T-cell (primary cell): ENCODE measurements around the gene REV1. TPM values are rescaled to one million over a fixed set of nuclear protein-coding genes. Genes with fewer than 3 reads are reported as not detected.
"Not testable (repeated sequence)": the region's sequence is repeated elsewhere in the genome, so short reads cannot be mapped to it uniquely, and the experiment has no call there.

Experiments
- ATAC-seq, 4 experiments: fragments of 200-7000 bp in 3 of 4; fragments of 150-1000 bp in 1 of 4; cut with Tn5 transposase; replicated peaks in 1 of 4; 1 replicate in 3 of 4; 2 replicates in 1 of 4; pipeline ENCODE4 v1.10.0; 2021; ENCODE audit warnings: moderate library complexity in 3 of 4, mild to moderate bottlenecking in 2 of 4, moderate number of reproducible peaks in 1 of 4
- CTCF ChIA-PET, 2 donors: fragments of 300-600 bp; sonication (Branson Sonifier 250); formaldehyde crosslinking; loops; one replicate each; lab custom pipeline; 2022; ENCODE audit warnings: antibody characterized with exemption in 2 of 2; lab: Charles Lee
- POLR2A ChIA-PET, 2 donors: fragments of 300-600 bp; sonication (Branson Sonifier 250); formaldehyde crosslinking; loops; one replicate each; lab custom pipeline; 2022; ENCODE audit warnings: antibody characterized with exemption in 2 of 2; lab: Charles Lee
- DNase-seq, 35 experiments: peaks; one replicate each; pipeline versions ENCODE4 v3.0.0 to v3.0.0-alpha.2; 2013 to 2023
- H3K27ac ChIP-seq: one replicate; pipeline ENCODE4 v1.5.1; 2013; ENCODE audit warnings: low read length
- H3K27me3 ChIP-seq, 2 experiments: replicated peaks in 1 of 2; 1 replicate in 1 of 2; 2 replicates in 1 of 2; pipeline versions ENCODE4 v1.6.1 to v1.7.0; 2013; ENCODE audit warnings: low read length in 1 of 2, mixed read lengths in 1 of 2; ENCODE audit not compliant: control insufficient read depth in 2 of 2, insufficient read depth in 2 of 2; ENCODE audit errors: extremely low read depth in 1 of 2
- H3K36me3 ChIP-seq, 2 donors: 1 replicate in 1 of 2; 2 replicates in 1 of 2; pipeline versions ENCODE4 v1.6.1 to v1.7.0; 2013; ENCODE audit warnings: low read length in 1 of 2; ENCODE audit not compliant: control insufficient read depth in 2 of 2, insufficient read depth in 1 of 2; ENCODE audit errors: extremely low read depth in 1 of 2
- H3K4me1 ChIP-seq, 2 experiments: 1 replicate in 1 of 2; 2 replicates in 1 of 2; pipeline versions ENCODE4 v1.6.1 to v1.7.0; 2013; ENCODE audit warnings: low read length in 2 of 2, mixed read lengths in 1 of 2; ENCODE audit not compliant: insufficient read depth in 2 of 2, control insufficient read depth in 1 of 2; ENCODE audit errors: extremely low read depth in 1 of 2
- H3K4me3 ChIP-seq, 2 donors: 1 replicate in 1 of 2; 2 replicates in 1 of 2; pipeline versions ENCODE4 v1.5.1 to v1.7.0; 2013; ENCODE audit warnings: mild to moderate bottlenecking in 2 of 2, low read length in 1 of 2, moderate library complexity in 1 of 2; ENCODE audit not compliant: control insufficient read depth in 1 of 2; ENCODE audit errors: extremely low read depth in 1 of 2
- H3K9me3 ChIP-seq: 2 replicates; pipeline ENCODE4 v1.7.0; 2013
- H3K27ac Mint-ChIP-seq, 2 donors: one replicate each; pipeline ENCODE4 v1.8.0; 2020 to 2021; ENCODE audit warnings: mild to moderate bottlenecking in 2 of 2, mixed read lengths in 2 of 2
- H3K27me3 Mint-ChIP-seq, 2 donors: one replicate each; pipeline ENCODE4 v1.8.0; 2021 to 2022; ENCODE audit warnings: mixed read lengths in 2 of 2
- H3K36me3 Mint-ChIP-seq: one replicate; pipeline ENCODE4 v1.8.0; 2021; ENCODE audit warnings: mixed read lengths
- H3K4me1 Mint-ChIP-seq, 3 donors: one replicate each; pipeline ENCODE4 v1.8.0; 2020 to 2022; ENCODE audit warnings: mixed read lengths in 3 of 3, mild to moderate bottlenecking in 1 of 3
- H3K4me3 Mint-ChIP-seq, 3 donors: one replicate each; pipeline ENCODE4 v1.8.0; 2020 to 2022; ENCODE audit warnings: mild to moderate bottlenecking in 3 of 3, mixed read lengths in 3 of 3, moderate library complexity in 3 of 3
- H3K9me3 Mint-ChIP-seq, 3 donors: one replicate each; pipeline ENCODE4 v1.8.0; 2020 to 2022; ENCODE audit warnings: mixed read lengths in 3 of 3
- WGBS: methylation state at CpG from one replicate; pipeline ENCODE4 v1.1.5; 2013; ENCODE audit warnings: missing lambda C conversion rate; ENCODE audit not compliant: insufficient coverage; 5-methylcytosine and 5-hydroxymethylcytosine counted together
- total RNA-seq, 35 experiments: library from RNA in 6 of 35; stranded (reverse) in 6 of 35; fragments of 120-200 nt in 1 of 35; gene quantifications; one replicate each; pipeline versions ENCODE4 v1.2.1 to v1.2.4 and lab custom pipeline; 2013 to 2026

REV1 gene
- total RNA-seq, 5 donors from 2014 or later (not counting 1 experiment from before 2014, with no cell fraction given) = 48.0 to 59.9 (median 50.3) TPM

- H3K36me3 Mint-ChIP-seq = peaks cover 80% of the 10 kb centered on the region
- no CpG with 5 or more reads among the region's 1 CpG for WGBS
- POLR2A ChIA-PET = no interaction called here
- H3K4me3 Mint-ChIP-seq = no peak overlapping the region
- CTCF ChIA-PET = no interaction called here
- Histone ChIP-seq H3K36me3 (peaks cover 4 to 79% of the 10 kb centered on the region in 2 donors), H3K4me3 (no peak overlapping the region), H3K27me3 (no peaks in the 10 kb centered on the region), H3K27ac (no peak overlapping the region), H3K9me3 (peaks cover 4% of the 10 kb centered on the region), H3K4me1 (no peaks in the 10 kb centered on the region)
- DNase-seq = no peak
- no peaks in the 10 kb centered on the region for H3K27me3 Mint-ChIP-seq
- no peak for ATAC-seq
- peaks cover 0 to 13% (median 9%) of the 10 kb centered on the region in 3 donors for H3K9me3 Mint-ChIP-seq
- peaks cover 0 to 2% (median 2%) of the 10 kb centered on the region in 3 donors for H3K4me1 Mint-ChIP-seq
- H3K27ac Mint-ChIP-seq = peak overlapping the region in 1 of 2 donors; percentile 58
Measured at GRCh38 chr2:99377879-99378278, 111.9 kb downstream of the REV1 start.

DNA sequence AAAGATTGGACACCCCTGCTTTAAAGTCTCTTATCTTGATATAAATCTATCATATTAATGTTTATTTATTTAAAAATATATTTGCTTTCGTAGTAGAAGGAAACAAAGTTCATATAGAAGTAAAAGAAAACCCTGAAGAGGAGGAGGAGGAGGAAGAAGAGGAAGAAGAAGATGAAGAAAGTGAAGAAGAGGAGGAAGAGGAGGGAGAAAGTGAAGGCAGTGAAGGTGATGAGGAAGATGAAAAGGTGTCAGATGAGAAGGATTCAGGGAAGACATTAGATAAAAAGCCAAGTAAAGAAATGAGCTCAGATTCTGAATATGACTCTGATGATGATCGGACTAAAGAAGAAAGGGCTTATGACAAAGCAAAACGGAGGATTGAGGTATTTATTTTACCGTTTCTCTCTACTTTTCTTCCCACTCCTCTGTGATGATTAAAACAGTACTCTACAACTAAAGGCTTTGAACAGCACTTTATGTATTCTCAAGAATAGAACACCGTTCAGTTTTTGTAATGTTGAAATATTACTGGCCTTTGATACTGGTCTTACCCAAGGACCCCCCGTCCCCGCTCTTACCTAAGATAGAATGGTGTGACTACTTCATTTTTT lies 113.5 kb downstream of the REV1 start:
- H3K27me3 ChIP-seq = no peaks in the 10 kb centered on the region
- ChIA-PET POLR2A (no interaction called here), CTCF (interaction anchor here in 1 of 2 donors (0.6 kb wide), 1 partner anchor 11 kb away, joined by 3 read pairs; no protein-coding TSS in a partner anchor)
- Mint-ChIP-seq H3K9me3 (peaks cover 0 to 17% (median 9%) of the 10 kb centered on the region in 3 donors), H3K27ac (no peak overlapping the region), H3K4me1 (peaks cover 0 to 2% (median 2%) of the 10 kb centered on the region in 3 donors), H3K27me3 (no peaks in the 10 kb centered on the region), H3K36me3 (peaks cover 82% of the 10 kb centered on the region), H3K4me3 (no peak overlapping the region)
- H3K9me3 ChIP-seq = peaks cover 4% of the 10 kb centered on the region
- DNase-seq (no peak), ATAC-seq (no peak)
- H3K4me3 ChIP-seq = no peak overlapping the region
- H3K36me3 ChIP-seq = peaks cover 4 to 74% of the 10 kb centered on the region in 2 donors
- no peaks in the 10 kb centered on the region for H3K4me1 ChIP-seq
- H3K27ac ChIP-seq = no peak overlapping the region
- no CpG with 5 or more reads among the region's 7 CpGs for WGBS

DNA sequence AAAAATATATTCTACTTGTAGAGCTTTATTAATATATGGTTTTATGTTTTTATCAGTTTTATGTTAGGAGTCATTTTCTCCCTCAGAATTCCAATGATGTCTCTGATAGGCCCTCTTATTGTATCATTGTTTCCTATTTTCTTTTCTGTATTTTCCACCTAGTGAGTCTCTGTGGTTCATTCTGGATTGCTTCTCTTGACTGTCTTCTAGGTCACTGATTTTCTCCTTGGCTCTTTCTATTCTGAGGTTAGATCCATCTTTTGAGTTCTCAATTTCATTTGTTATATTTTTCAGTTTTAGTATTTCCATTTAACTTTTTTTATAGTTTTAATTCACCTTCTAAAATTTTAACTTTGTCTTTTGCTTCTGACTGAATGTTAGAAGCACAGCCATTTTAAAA lies 115.1 kb downstream of the REV1 start:
- Histone ChIP-seq H3K9me3 (peaks cover 4% of the 10 kb centered on the region), H3K36me3 (peaks cover 4 to 64% of the 10 kb centered on the region in 2 donors), H3K27me3 (no peaks in the 10 kb centered on the region), H3K4me1 (no peaks in the 10 kb centered on the region), H3K27ac (no peak overlapping the region), H3K4me3 (no peak overlapping the region)
- H3K4me3 Mint-ChIP-seq = no peak overlapping the region
- ChIA-PET CTCF (interaction anchor here in 1 of 2 donors (0.6 kb wide), 1 partner anchor 1569 kb away, joined by 3 read pairs; no protein-coding TSS in a partner anchor), POLR2A (interaction anchor here (0.5 to 0.8 kb wide), 2 partner anchors 9 to 12 kb away, joined by 3 read pairs; no protein-coding TSS in a partner anchor)
- ATAC-seq (no peak), DNase-seq (no peak)
- H3K9me3 Mint-ChIP-seq = peaks cover 0 to 17% (median 9%) of the 10 kb centered on the region in 3 donors
- H3K36me3 Mint-ChIP-seq = peaks cover 75% of the 10 kb centered on the region
- H3K27ac Mint-ChIP-seq = no peak overlapping the region
- peaks cover 0 to 2% (median 2%) of the 10 kb centered on the region in 3 donors for H3K4me1 Mint-ChIP-seq
- H3K27me3 Mint-ChIP-seq = no peaks in the 10 kb centered on the region

GRCh38 chr2:99373144-99373543 lies 116.7 kb downstream of the REV1 start:
- peaks cover 4 to 66% of the 10 kb centered on the region in 2 donors for H3K36me3 ChIP-seq
- no peak for DNase-seq
- H3K9me3 ChIP-seq = peaks cover 4% of the 10 kb centered on the region
- no peaks in the 10 kb centered on the region for H3K27me3 Mint-ChIP-seq
- H3K4me3 Mint-ChIP-seq = no peak overlapping the region
- H3K4me1 Mint-ChIP-seq = peaks cover 0 to 2% (median 0%) of the 10 kb centered on the region in 3 donors
- no peak overlapping the region for H3K27ac ChIP-seq
- no peak overlapping the region for H3K27ac Mint-ChIP-seq
- CTCF ChIA-PET = no interaction called here
- no CpG with 5 or more reads among the region's 4 CpGs for WGBS
- H3K4me1 ChIP-seq = no peaks in the 10 kb centered on the region
- ATAC-seq = no peak
- H3K4me3 ChIP-seq = no peak overlapping the region
- H3K9me3 Mint-ChIP-seq = peaks cover 0 to 17% (median 9%) of the 10 kb centered on the region in 3 donors
- no peaks in the 10 kb centered on the region for H3K27me3 ChIP-seq
- H3K36me3 Mint-ChIP-seq = peaks cover 80% of the 10 kb centered on the region
- POLR2A ChIA-PET = no interaction called here

DNA sequence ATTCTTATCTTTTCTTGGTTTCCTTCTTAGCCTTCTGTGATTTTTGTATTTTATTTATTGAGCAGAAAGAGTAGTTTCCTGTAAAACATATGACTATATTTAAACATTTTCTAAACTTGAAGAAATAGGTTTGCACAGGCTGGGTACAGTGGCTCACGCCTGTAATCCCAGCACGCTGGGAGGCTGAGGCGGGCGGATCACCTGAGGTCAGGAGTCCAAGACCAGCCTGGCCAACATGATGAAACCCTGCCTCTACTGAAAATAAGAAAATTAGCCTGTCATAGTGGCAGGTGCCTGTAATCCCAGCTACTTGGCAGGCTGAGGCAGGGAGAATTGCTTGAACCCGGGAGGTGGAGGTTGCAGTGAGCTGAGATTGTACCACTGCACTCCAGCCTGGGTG lies 121.0 kb downstream of the REV1 start:
- H3K4me3 ChIP-seq, H3K27me3 ChIP-seq, H3K27ac Mint-ChIP-seq, H3K4me3 Mint-ChIP-seq, CTCF ChIA-PET, H3K9me3 Mint-ChIP-seq, H3K4me1 Mint-ChIP-seq, H3K27ac ChIP-seq, H3K27me3 Mint-ChIP-seq, ATAC-seq, H3K9me3 ChIP-seq, DNase-seq, H3K4me1 ChIP-seq, POLR2A ChIA-PET: not testable (repeated sequence)
- WGBS = 100% methylated on average over 2 of the region's 5 CpGs
- H3K36me3 Mint-ChIP-seq = peaks cover 74% of the 10 kb centered on the region
- peaks cover 0 to 71% of the 10 kb centered on the region in 2 donors for H3K36me3 ChIP-seq

DNA sequence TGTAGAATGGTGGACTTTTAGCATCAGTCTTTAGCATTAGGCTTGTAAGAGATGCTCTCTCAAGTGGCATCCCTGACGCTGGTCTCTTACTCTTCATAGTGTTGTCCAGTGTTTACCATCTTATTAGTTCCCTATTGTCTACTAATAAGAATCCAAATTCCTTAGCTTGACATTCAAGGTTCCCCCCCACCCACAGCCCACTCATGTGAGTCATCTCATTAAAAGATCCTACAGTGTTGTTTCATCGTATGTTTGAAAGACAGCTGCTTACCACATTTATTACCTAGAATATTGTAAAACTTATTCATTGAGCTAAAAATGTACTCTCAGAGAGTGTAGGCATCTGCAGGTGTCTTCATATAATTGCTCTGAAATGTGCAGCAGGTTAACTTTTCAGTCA lies 124.2 kb downstream of the REV1 start:
- H3K9me3 ChIP-seq = no peaks in the 10 kb centered on the region
- Mint-ChIP-seq H3K4me1 (no peaks in the 10 kb centered on the region), H3K27me3 (no peaks in the 10 kb centered on the region), H3K36me3 (peaks cover 65% of the 10 kb centered on the region), H3K27ac (no peak overlapping the region), H3K9me3 (no peaks in the 10 kb centered on the region), H3K4me3 (no peak overlapping the region)
- ChIA-PET POLR2A (interaction anchor here (0.5 to 0.7 kb wide), 3 partner anchors 9 to 851 kb away, joined by 3 to 4 read pairs (median 3); partner anchors contain the start of gene EIF5B (in 1 of the 2)), CTCF (interaction anchor here in 1 of 2 donors (0.6 to 0.7 kb wide), 2 partner anchors 11 to 29 kb away, joined by 3 read pairs; partner anchors contain the start of gene TXNDC9)
- no CpG with 5 or more reads among the region's 2 CpGs for WGBS
- H3K27me3 ChIP-seq = no peaks in the 10 kb centered on the region
- no peak overlapping the region for H3K27ac ChIP-seq
- no peak overlapping the region for H3K4me3 ChIP-seq
- H3K36me3 ChIP-seq = peaks cover 0 to 79% of the 10 kb centered on the region in 2 donors
- DNase-seq (no peak), ATAC-seq (no peak)
- no peaks in the 10 kb centered on the region for H3K4me1 ChIP-seq
